Hematopoietic multipotent progenitor cell treated with erythropoietin and hydrocortisone succinate and interleukin-3 and kit ligand, for 4 days (in vitro differentiated cells): ENCODE results near the gene CNTN6.
"Not testable (repeated sequence)": the region's sequence is repeated elsewhere in the genome, so short reads cannot be mapped to it uniquely, and the experiment has no call there.

Experiments used
- DNase-seq: peaks from one replicate; pipeline ENCODE4 v3.0.0-alpha.2; 2015

CNTN6 gene

GRCh38 chr3:1292571-1293071, 199.8 kb downstream of the CNTN6 start:
- no peak for DNase-seq

- DNase-seq: no peak
Observed at GRCh38 chr3:1294586-1294985, 201.8 kb downstream of the CNTN6 start.

GRCh38 chr3:1318296-1319005, 225.6 kb downstream of the CNTN6 start:
- DNase-seq: no peak

GRCh38 chr3:1326546-1326945, 233.7 kb downstream of the CNTN6 start:
- DNase-seq: no peak

GRCh38 chr3:1330107-1330506, 237.3 kb downstream of the CNTN6 start:
- DNase-seq: no peak

GRCh38 chr3:1346386-1346785, 253.6 kb downstream of the CNTN6 start:
- no peak for DNase-seq

- DNase-seq: peak; percentile 1
Observed at GRCh38 chr3:1348547-1348946, 255.7 kb downstream of the CNTN6 start.

GRCh38 chr3:1350885-1351284, 258.1 kb downstream of the CNTN6 start:
- DNase-seq: no peak

GRCh38 chr3:1355691-1356090, 262.9 kb downstream of the CNTN6 start:
- DNase-seq: no peak

GRCh38 chr3:1356101-1356500, 263.3 kb downstream of the CNTN6 start:
- no peak for DNase-seq

GRCh38 chr3:1365528-1365927, 272.7 kb downstream of the CNTN6 start:
- no peak for DNase-seq

GRCh38 chr3:1374471-1374870, 281.6 kb downstream of the CNTN6 start:
- no peak for DNase-seq

- DNase-seq: no peak
Observed at GRCh38 chr3:1375145-1375544, 282.3 kb downstream of the CNTN6 start.

GRCh38 chr3:1380926-1381646, 288.3 kb downstream of the CNTN6 start:
- DNase-seq: no peak

GRCh38 chr3:1381647-1382036, 288.8 kb downstream of the CNTN6 start:
- no peak for DNase-seq

- DNase-seq: not testable (repeated sequence)
Observed at GRCh38 chr3:1387396-1387905, 294.6 kb downstream of the CNTN6 start.

GRCh38 chr3:1394188-1394587, 301.4 kb downstream of the CNTN6 start:
- DNase-seq: no peak

- no peak for DNase-seq
Observed at GRCh38 chr3:1400571-1400970, 307.7 kb downstream of the CNTN6 start.

GRCh38 chr3:1404270-1404962, 311.6 kb downstream of the CNTN6 start:
- no peak for DNase-seq

GRCh38 chr3:1406250-1406649, 313.4 kb downstream of the CNTN6 start:
- DNase-seq: no peak

GRCh38 chr3:1421577-1421976, 328.8 kb downstream of the CNTN6 start:
- DNase-seq: no peak

- no peak for DNase-seq
Observed at GRCh38 chr3:1423566-1424089, 330.8 kb downstream of the CNTN6 start.

GRCh38 chr3:1439395-1439794, 346.6 kb downstream of the CNTN6 start:
- peak; percentile 12 for DNase-seq
